ENCODE results near the gene AKAP13.
"Not testable (repeated sequence)": the region's sequence is repeated elsewhere in the genome, so short reads cannot be mapped to it uniquely, and the experiment has no call there.

Gene AKAP13

GRCh38 chr15:85451099-85451700 lies 70.8 kb downstream of the AKAP13 start:
- DNase-seq = no peak

GRCh38 chr15:85452436-85452835 lies 72.0 kb downstream of the AKAP13 start:
- no peak for DNase-seq

GRCh38 chr15:85453144-85453872 lies 72.9 kb downstream of the AKAP13 start:
- DNase-seq = no peak

GRCh38 chr15:85454403-85454802 lies 74.0 kb downstream of the AKAP13 start:
- DNase-seq = no peak

GRCh38 chr15:85455891-85456290 lies 75.5 kb downstream of the AKAP13 start:
- DNase-seq = no peak

DNA sequence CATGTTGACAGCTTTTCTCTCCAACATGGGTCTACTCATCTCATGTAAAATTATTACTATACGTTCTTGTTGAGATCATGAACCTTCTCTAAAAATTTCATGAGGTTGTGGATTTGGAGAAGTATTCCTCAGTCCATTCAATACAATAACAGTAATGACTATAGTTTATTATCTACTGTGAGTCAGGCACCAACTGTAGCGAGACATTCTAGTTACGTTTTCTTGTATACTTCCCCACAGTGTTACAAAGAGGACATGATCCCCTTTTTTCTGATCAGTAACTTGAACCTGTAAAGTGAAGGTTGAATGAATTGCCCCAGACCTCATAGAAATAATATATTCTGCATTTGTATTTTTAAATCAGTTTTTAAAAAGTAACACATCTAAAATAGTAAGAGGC lies 76.4 kb downstream of the AKAP13 start:
- DNase-seq = no peak

DNA sequence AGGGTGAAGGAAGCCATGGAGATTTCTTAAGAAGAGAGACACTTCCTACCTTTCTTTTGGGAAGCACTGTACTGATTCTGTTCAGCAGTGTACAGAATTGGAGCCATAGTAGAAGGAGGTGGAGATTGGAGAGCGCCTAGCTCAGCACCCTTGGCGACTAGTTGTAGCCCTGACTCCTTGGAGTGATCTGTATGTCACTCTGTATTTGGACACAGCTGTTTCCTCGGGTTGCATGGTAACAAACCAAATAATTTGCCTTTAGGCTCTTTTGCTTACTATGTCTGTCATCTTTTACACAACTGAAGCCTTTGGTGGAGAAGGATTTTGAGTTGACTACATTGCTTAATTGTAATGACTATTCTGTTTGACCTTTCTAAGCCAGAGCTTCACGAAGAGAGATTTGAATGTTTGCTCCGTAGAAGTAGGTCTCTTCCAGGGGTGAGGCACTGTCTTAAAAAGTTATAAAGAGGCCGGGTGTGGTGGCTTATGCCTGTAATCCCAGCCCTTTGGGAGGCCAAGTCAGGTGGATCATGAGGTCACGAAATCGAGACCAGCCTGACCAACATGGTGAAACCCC lies 77.1 kb downstream of the AKAP13 start:
- DNase-seq = no peak

- DNase-seq = no peak
Observed at GRCh38 chr15:85458764-85459163, 78.4 kb downstream of the AKAP13 start.

GRCh38 chr15:85462029-85462428 lies 81.6 kb downstream of the AKAP13 start:
- DNase-seq = no peak

DNA sequence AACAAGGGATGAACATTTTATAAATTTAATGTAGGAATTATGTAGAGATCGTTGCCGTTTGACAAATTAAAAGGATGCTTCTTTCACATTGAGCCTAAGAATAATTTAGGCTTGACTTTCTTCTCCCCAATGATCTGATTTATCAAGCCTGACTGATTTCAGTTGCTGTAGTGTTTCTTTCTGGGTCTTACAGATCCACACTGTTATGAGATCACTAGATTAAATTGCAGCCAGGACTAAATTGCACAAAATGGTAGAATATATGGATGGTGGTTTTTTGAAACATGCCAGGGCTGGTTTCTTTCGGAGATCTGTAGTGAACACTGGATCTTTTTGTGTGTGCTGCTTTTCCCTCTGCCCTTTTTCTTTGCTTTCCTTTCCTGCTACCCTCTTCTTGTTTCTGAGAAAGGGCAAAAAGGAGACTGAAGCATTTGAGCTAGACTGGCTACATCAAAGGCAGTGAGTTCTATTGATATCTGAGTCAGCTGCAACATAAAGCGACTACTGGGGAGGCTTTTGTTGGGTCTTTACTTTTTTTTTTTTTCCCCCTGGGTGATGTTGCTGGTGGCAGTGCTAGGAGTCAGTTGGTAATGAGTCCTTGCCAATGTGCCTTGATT lies 83.0 kb downstream of the AKAP13 start:
- DNase-seq = no peak

GRCh38 chr15:85463976-85464375 lies 83.6 kb downstream of the AKAP13 start:
- no peak for DNase-seq

DNA sequence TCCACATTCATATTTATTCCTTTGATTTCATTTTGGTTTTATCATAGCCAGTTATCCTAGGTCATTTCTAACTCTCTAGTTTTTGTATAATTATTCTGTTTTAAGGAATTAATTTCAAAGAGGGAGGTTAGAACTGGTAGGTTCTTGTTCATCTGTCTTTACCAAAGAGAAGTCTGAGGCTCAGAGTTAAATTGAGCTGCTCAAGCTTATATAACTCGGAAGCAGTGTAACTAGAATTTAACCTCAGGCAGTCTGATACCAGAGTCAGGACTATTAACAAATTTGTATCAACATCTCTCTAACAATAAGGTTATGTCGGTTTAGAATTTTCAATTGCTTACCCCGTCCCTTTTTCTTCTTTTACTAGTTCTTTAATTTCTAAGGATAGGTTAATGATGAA lies 84.1 kb downstream of the AKAP13 start:
- DNase-seq = no peak

- no peak for DNase-seq
Observed at GRCh38 chr15:85470563-85471271, 90.3 kb downstream of the AKAP13 start.

DNA sequence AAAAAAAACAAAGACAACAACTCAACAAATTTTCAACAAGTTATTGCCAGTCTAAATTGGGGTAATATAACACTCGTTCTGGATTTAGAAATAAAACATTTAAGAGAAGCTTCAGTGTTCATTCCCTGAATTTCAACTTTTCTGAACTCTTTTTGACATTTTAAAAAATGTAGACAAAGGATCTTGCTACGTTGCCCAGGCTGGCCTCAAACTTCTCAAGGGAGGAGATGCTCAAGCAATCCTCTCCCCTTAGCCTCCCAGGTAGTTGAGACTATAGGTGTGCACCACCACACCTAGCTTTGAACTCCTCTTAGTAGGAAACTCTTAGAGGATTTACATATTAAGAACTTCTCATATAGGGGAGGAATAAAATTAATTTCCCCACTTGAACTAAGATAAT lies 91.9 kb downstream of the AKAP13 start:
- DNase-seq = no peak

DNA sequence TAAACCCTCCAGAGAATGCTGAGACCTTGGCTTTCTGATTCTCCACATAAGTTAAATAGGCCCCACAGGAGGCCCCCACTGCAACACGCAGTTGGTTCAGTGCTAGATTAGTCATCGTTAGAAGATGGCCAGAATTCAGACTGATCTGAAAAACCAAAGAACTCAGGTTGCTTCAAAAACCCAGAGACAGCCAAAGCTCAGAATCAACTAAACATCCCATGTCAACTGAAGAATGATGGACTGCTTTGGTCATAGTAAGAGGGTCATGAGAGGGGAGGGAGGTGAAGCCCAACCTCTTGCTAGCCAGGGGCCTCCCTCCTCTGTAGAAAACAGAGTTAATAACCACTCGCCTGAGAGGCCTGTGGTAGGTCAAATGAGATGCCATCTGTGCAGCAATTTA lies 93.1 kb downstream of the AKAP13 start:
- no peak for DNase-seq

DNA sequence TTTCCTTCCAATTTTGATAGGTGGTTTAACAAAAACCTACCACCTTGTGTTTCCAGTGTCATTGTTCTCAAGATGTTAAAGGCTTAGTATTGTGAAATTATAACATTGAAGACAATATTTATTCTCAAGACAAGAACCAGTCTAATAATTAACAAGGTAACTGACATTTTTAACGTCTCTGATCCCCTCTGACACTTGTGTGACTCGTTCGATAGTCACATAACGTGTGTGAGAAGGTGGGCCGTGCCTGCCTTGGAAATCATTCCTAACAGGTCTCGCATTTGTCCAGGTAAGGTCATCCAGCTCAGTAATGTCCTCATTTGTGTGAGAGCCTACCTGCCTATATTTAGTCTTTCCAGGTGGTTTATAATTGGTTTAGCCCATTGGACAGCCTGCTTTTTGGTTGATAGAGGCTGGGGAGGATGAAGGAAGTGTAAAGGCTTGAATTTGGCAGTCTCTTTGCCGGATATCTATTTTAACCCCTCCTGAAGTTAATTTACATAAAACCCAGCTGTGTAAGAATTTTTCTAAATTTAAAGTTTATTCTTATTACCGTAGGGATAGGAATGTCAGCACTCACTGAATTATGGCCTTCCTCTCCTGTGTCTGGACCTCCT lies 94.4 kb downstream of the AKAP13 start:
- DNase-seq = no peak

GRCh38 chr15:85475317-85475701 lies 94.9 kb downstream of the AKAP13 start:
- no peak for DNase-seq

- no peak for DNase-seq
Observed at GRCh38 chr15:85475711-85476110, 95.3 kb downstream of the AKAP13 start.

- no peak for DNase-seq
Observed at GRCh38 chr15:85477061-85477460, 96.7 kb downstream of the AKAP13 start.

DNA sequence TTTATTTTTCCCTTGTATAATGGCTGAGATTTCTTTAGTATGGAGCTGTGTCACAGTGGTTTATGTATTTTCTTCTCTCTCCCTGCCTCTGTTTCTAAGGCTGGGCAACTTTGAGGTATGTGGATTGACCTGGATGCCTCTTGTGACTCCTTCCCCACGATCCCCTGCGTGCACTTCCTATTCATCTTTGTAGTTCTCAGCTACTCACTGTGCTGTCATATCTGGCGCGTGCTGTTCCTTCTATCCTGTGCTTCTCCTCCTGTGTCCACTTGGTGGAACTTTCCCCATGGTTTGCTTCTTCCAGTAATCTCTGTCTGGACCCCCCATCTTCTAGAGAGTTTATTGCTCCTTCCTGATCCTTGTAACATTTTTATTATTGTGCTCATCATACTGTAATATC lies 97.3 kb downstream of the AKAP13 start:
- DNase-seq = no peak

DNA sequence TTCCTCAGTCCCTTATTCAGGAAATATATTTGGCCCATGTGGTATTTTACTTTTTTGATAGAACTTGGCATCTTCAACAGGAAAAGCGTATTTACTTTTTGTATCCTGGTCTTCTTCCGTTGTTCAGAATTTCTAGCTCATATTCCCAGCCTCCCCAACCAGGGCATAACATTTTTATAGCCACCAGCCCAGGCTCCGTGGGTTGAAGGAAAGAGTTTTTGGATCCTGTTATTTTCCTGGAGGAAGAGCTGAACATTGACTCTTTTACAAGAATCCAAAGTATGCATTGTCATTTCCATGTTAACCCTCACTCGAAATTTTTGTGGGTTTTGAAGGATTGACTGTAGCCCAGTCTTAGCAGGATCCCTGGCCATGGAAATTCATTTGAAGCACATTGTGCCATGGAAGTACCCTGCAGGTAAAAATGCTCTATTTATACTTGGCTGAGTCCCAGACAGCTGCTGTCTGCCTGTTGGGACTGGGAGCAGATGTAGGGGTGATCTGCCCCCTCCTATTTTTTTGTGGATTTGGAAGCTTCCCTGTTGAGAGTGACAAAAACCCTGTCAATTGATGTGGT lies 98.8 kb downstream of the AKAP13 start:
- DNase-seq = no peak

- DNase-seq = no peak
Observed at GRCh38 chr15:85480923-85481322, 100.5 kb downstream of the AKAP13 start.

DNA sequence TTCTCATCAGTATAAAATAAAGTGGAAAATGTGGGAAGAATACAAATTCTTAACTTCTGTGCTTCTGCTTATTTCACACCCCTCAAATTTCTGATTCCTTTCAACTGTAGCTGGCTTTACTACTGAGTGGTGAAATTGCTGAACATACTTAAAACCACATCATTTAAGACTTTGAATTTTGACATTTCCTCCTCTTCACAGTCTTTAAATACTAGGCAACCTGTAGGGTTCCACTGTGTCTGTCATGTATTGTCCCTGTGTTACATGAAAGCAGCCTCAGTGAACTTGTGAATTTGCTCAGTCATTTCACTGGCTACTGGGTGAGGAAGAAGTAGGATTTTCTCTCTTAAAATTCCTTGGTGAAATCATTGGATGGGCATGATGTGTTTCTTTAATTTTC lies 101.1 kb downstream of the AKAP13 start:
- DNase-seq = not testable (repeated sequence)

Measured in NCI-H1930 (cell line).